LNCaP clone FGC (cell line): Measurements from ENCODE around the gene FUT2.
"Not testable (repeated sequence)": the region's sequence is repeated elsewhere in the genome, so short reads cannot be mapped to it uniquely, and the experiment has no call there.

Experiments
- DNase-seq: peaks from one replicate; pipeline ENCODE4 v3.0.0-alpha.2; 2011; ENCODE audit warnings: low read depth
- H3K4me3 ChIP-seq: 2 replicates; pipeline ENCODE4 v1.5.1; 2011; ENCODE audit warnings: mild to moderate bottlenecking, low read depth, low read length, control low read depth
- TF ChIP-seq, protein P1 (sequence below): IDR thresholded peaks from 2 replicates; pipeline ENCODE4 v1.5.1; 2012; ENCODE audit warnings: mild to moderate bottlenecking; ENCODE audit not compliant: control insufficient read depth, insufficient read depth; ENCODE audit errors: extremely low read depth

FUT2 gene

DNA sequence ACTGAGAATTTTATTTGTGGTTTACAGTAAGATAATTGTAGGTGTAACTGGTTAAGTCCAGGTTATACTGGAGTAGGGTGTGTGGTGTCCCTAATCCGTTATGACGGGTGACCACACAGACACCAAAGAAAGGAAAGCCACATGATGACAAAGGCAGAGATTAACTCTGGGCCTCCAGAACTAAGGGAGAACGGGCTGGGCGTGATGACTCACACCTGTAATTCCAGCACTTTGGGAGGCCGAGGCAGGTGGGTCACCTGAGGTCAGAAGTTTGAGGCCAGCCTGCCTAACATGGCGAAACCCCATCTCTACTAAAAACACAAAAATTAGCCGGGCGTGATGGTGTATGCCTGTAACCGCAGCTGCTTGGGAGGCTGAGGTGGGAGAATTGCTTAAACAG lies 10.2 kb upstream of the FUT2 start:
- no peak overlapping the region for H3K4me3 ChIP-seq
- no peak for DNase-seq
- TF ChIP-seq, protein P1, sequence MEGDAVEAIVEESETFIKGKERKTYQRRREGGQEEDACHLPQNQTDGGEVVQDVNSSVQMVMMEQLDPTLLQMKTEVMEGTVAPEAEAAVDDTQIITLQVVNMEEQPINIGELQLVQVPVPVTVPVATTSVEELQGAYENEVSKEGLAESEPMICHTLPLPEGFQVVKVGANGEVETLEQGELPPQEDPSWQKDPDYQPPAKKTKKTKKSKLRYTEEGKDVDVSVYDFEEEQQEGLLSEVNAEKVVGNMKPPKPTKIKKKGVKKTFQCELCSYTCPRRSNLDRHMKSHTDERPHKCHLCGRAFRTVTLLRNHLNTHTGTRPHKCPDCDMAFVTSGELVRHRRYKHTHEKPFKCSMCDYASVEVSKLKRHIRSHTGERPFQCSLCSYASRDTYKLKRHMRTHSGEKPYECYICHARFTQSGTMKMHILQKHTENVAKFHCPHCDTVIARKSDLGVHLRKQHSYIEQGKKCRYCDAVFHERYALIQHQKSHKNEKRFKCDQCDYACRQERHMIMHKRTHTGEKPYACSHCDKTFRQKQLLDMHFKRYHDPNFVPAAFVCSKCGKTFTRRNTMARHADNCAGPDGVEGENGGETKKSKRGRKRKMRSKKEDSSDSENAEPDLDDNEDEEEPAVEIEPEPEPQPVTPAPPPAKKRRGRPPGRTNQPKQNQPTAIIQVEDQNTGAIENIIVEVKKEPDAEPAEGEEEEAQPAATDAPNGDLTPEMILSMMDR = no peak

DNA sequence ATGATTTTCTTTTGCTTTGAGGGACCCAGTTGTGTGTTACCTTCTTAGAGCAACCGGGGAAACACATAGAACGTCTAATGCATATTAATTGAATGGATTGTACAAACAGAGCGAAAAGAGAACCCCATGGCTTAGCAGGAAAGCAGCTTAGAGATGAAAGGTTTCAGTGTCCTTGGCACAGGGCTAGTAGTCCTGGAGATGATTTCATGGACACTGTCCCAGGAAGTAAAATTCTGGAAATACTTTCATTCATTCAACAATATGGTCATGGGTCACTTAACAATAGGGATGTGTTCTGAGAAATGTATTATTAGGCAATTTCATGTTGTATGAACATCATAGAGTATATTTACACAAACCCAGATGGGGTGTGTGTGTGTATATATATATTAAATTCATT lies 9.7 kb upstream of the FUT2 start:
- no peak overlapping the region for H3K4me3 ChIP-seq
- TF ChIP-seq, protein P1 = no peak
- no peak for DNase-seq

DNA sequence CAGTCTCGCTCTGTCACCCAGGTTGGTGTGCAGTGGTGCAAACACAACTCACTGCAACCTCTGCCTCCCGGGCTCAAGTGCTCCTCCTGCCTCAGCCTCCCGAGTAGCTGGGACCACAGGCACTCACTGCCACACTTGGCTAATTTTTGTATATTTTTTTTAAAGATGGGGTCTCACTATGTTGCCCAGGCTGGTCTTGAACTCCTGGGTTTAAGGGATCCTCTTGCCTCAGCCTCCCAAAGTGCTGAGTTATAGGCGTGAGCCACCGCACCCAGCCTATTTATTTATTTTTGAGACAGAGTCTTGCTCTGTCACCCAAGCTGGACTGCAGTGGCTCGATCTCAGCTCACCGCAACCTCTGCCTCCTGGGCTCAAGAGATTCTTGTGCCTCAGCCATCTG lies 9.1 kb upstream of the FUT2 start:
- H3K4me3 ChIP-seq, DNase-seq: not testable (repeated sequence)

DNA sequence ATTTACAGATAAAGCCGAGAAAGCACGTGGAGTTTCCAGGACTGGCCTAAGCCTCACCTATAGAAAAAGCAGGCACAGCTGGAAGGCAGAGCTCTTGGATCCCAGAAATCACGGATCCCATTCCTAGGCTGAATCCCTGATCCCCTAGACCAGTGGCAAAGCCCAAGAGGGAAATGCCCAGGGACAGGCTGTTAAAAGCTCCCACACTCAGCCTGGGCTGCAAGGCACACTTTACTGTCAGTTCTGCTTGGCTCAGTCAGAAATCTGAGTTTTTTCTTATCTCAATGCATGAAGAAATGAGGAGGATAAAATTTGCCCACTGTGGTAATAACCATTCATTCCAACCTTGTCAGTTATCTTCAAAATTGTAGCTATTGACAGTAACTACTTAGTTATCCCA lies 8.0 kb upstream of the FUT2 start:
- TF ChIP-seq, protein P1 = no peak
- no peak for DNase-seq
- no peak overlapping the region for H3K4me3 ChIP-seq

DNA sequence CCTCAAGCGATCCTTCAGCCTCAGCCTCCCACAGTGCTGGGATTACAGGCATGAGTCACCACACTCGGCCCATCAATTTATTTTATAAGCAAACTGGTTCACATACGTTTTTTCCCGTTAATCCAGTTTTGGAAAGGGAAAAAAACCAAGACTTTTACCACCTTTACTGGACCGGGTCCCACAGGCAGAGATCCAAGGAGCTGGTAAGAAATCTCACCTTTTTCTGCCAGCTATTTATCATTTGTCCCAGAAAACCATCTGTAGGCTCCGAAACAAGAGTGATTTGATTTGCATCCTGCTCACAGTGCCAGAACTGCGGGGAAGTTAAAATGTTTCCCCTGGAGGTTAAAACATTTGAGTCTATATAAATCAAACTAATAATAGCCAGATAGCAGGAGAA lies 6.3 kb upstream of the FUT2 start:
- TF ChIP-seq, protein P1 = no peak
- no peak for DNase-seq
- H3K4me3 ChIP-seq = no peak overlapping the region

DNA sequence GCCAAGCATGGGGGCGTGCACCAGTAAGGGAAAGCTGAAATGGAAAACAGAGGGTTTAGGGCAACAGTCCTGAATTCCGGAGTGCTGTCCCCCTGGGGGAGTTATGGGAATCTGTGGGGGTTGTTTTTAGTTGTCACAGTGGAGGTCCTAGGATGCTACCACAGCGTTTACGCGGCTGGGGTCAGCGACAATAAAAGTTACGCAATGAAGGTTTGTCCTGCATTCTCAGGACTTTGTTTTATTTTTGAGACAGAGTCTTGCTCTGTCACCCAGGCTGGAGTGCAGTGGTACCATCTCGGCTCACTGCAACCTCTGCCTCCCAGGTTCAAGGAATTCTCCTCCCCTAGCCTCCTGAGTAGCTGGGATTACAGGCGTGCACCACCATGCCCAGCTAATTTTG lies 2.1 kb upstream of the FUT2 start:
- not testable (repeated sequence) for DNase-seq, H3K4me3 ChIP-seq

DNA sequence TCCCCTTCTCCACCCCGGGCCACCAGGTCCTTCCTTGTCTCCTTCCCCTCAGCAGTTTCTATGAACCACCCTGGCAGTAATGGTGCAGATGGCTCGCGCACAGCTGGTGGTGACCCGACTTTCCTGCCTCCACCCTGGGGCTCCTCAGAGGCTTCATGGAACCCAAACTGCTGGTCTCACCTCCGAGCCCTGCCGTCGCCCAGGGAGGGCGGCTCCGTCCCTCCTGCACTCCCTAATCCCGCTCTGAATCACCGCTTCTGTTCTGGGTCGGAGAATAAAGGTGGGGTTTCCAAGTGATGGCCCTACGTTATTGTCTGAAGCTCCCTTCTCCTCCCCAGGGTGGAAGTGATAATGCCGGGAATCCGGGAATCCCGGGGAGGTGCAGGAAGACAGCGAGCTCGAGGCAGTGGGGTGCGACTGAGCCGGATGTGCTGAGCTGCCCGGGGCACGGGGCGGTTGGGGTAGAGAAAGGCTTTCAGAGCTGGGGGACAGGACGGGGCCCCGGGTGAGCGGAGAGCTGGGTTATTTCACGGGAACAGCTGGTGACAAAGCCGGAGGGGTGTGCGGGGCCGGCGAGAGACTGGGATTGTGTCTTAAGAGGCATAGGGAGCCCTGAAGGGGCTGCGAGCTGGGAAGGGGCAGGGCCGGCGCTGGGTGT lies 711 bp downstream of the FUT2 start:
- DNase-seq = no peak
- TF ChIP-seq, protein P1 = no peak

DNA sequence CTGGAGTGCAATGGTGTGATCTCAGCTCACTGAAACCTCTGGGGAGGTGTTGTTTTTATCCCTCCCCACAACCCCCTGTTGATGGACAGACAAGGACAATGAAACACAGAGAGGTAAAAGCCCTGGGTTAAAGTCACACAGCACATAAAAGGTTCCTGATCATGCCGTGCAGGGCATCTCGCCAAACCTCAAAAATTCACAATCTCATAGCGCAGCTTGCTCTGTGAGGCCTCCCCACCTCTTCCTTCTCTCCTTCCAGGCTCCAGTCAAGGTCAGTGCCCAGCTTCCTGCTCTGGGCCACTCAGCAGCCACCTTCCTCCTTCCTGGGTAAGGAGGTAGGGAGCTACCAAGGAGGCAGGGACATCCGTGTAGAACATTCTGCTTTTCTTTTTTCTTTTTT lies 2.3 kb downstream of the FUT2 start:
- no peak for DNase-seq
- no peak overlapping the region for H3K4me3 ChIP-seq
- TF ChIP-seq, protein P1 = no peak

More for the DNA sequence above, 711 bp downstream of the FUT2 start:
- H3K4me3 ChIP-seq = no peak overlapping the region
